Activated gamma-delta T cell (primary cell): ENCODE measurements around the gene MBD2.
"Not testable (repeated sequence)": the region's sequence is repeated elsewhere in the genome, so short reads cannot be mapped to it uniquely, and the experiment has no call there.

Experiments
- DNase-seq: peaks from one replicate; lab custom pipeline; 2025; lab: John Stamatoyannopoulos, UW
- total RNA-seq, 2 donors: gene quantifications; one replicate each; lab custom pipeline; 2026; lab: John Stamatoyannopoulos, UW

The MBD2 gene
- 152 to 168 reads per million in 2 donors for total RNA-seq

- peak; percentile 89 for DNase-seq
These were observed at the start of gene MBD2 for GRCh38 chr18:54224379-54225014. Gene MBD2 (minus strand): TSS chr18:54224669. CDS start chr18:54224559, 110 bp downstream.

- peak; percentile 17 for DNase-seq
These were observed 45.7 kb upstream of the MBD2 start for GRCh38 chr18:54269893-54270844.

GRCh38 chr18:54268751-54269150, 44.3 kb upstream of the MBD2 start:
- DNase-seq: no peak

- DNase-seq: no peak
These were observed 43.2 kb upstream of the MBD2 start for GRCh38 chr18:54267701-54268100.

- DNase-seq: no peak
These were observed 39.5 kb upstream of the MBD2 start for GRCh38 chr18:54263904-54264336.

GRCh38 chr18:54261894-54262293, 37.4 kb upstream of the MBD2 start:
- no peak for DNase-seq

- DNase-seq: no peak
These were observed 36.1 kb upstream of the MBD2 start for GRCh38 chr18:54260396-54261072.

- DNase-seq: not testable (repeated sequence)
These were observed 33.3 kb upstream of the MBD2 start for GRCh38 chr18:54257818-54258217.

GRCh38 chr18:54257015-54257414, 32.5 kb upstream of the MBD2 start:
- no peak for DNase-seq

- DNase-seq: no peak
These were observed 30.7 kb upstream of the MBD2 start for GRCh38 chr18:54255141-54255540.

GRCh38 chr18:54254265-54254758, 29.8 kb upstream of the MBD2 start:
- DNase-seq: no peak

GRCh38 chr18:54251606-54252390, 27.3 kb upstream of the MBD2 start:
- no peak for DNase-seq

GRCh38 chr18:54250846-54251261, 26.4 kb upstream of the MBD2 start:
- no peak for DNase-seq

- DNase-seq: no peak
These were observed 23.2 kb upstream of the MBD2 start for GRCh38 chr18:54247511-54248175.

GRCh38 chr18:54242327-54242726, 17.9 kb upstream of the MBD2 start:
- no peak for DNase-seq

GRCh38 chr18:54241483-54241882, 17.0 kb upstream of the MBD2 start:
- DNase-seq: no peak

- DNase-seq: no peak
These were observed 16.2 kb upstream of the MBD2 start for GRCh38 chr18:54240629-54241107.

- no peak for DNase-seq
These were observed 15.1 kb upstream of the MBD2 start for GRCh38 chr18:54239601-54240000.

GRCh38 chr18:54239091-54239490, 14.6 kb upstream of the MBD2 start:
- DNase-seq: no peak

GRCh38 chr18:54238173-54238936, 13.9 kb upstream of the MBD2 start:
- DNase-seq: no peak
